KG1 (cell line): Measurements from ENCODE around the gene WDFY4.

ENCODE experiments used
- DNase-seq: peaks from one replicate; lab custom pipeline; 2025; lab: John Stamatoyannopoulos, UW

WDFY4 gene

GRCh38 chr10:48792121-48792520, 107.4 kb downstream of the WDFY4 start:
- no peak for DNase-seq

GRCh38 chr10:48792687-48793096, 108.0 kb downstream of the WDFY4 start:
- peak; percentile 35 for DNase-seq

- no peak for DNase-seq
Measured at GRCh38 chr10:48794074-48794473, 109.4 kb downstream of the WDFY4 start.

- DNase-seq: no peak
Measured at GRCh38 chr10:48796713-48797245, 112.1 kb downstream of the WDFY4 start.

GRCh38 chr10:48797830-48798229, 113.2 kb downstream of the WDFY4 start:
- no peak for DNase-seq

GRCh38 chr10:48798481-48799254, 114.0 kb downstream of the WDFY4 start:
- DNase-seq: no peak

- DNase-seq: no peak
Measured at GRCh38 chr10:48799341-48800006, 114.8 kb downstream of the WDFY4 start.

- no peak for DNase-seq
Measured at GRCh38 chr10:48800007-48800675, 115.5 kb downstream of the WDFY4 start.

- DNase-seq: no peak
Measured at GRCh38 chr10:48801001-48801421, 116.3 kb downstream of the WDFY4 start.

- DNase-seq: no peak
Measured at GRCh38 chr10:48802611-48803071, 118.0 kb downstream of the WDFY4 start.

GRCh38 chr10:48803801-48804584, 119.3 kb downstream of the WDFY4 start:
- no peak for DNase-seq

- peak; percentile 53 for DNase-seq
Measured at GRCh38 chr10:48804740-48805182, 120.1 kb downstream of the WDFY4 start.

- DNase-seq: no peak
Measured at GRCh38 chr10:48805411-48805810, 120.7 kb downstream of the WDFY4 start.

GRCh38 chr10:48805848-48806247, 121.2 kb downstream of the WDFY4 start:
- no peak for DNase-seq

GRCh38 chr10:48806342-48806741, 121.7 kb downstream of the WDFY4 start:
- no peak for DNase-seq

- DNase-seq: no peak
Measured at GRCh38 chr10:48807791-48808470, 123.3 kb downstream of the WDFY4 start.

- DNase-seq: no peak
Measured at GRCh38 chr10:48809261-48809660, 124.6 kb downstream of the WDFY4 start.

- no peak for DNase-seq
Measured at GRCh38 chr10:48811461-48811860, 126.8 kb downstream of the WDFY4 start.

- DNase-seq: no peak
Measured at GRCh38 chr10:48811917-48812316, 127.2 kb downstream of the WDFY4 start.

- no peak for DNase-seq
Measured at GRCh38 chr10:48813291-48813690, 128.6 kb downstream of the WDFY4 start.

GRCh38 chr10:48813825-48814224, 129.2 kb downstream of the WDFY4 start:
- DNase-seq: no peak
